HepG2 (cell line): ENCODE measurements around the gene NPB. TPM values are rescaled to one million over a fixed set of nuclear protein-coding genes. Genes with fewer than 3 reads are reported as not detected.

Source experiments
- CENPT ChIP-seq: sonication (generic); formaldehyde crosslinking; IDR thresholded peaks from 2 replicates; pipeline ENCODE4 v1.8.0; 2022; ENCODE audit warnings: low read depth, mild to moderate bottlenecking, moderate library complexity, missing genetic modification reagents
- FOSL1 ChIP-seq: sonication (generic); formaldehyde crosslinking; IDR thresholded peaks from 2 replicates; pipeline ENCODE4 v1.9.0; 2021; ENCODE audit warnings: missing genetic modification reagents, borderline replicate concordance
- HIVEP1 ChIP-seq: sonication (generic); formaldehyde crosslinking; IDR thresholded peaks from 2 replicates; pipeline ENCODE4 v1.4.0; 2020; ENCODE audit warnings: mild to moderate bottlenecking, missing genetic modification reagents
- MTA1 ChIP-seq: sonication (generic); formaldehyde crosslinking; IDR thresholded peaks from 2 replicates; pipeline ENCODE4 v1.4.0; 2020; ENCODE audit warnings: missing genetic modification reagents, mild to moderate bottlenecking, borderline replicate concordance
- NCOR1 ChIP-seq: fragments of 200-600 bp; sonication (generic); IDR thresholded peaks from 2 replicates; pipeline ENCODE4 v1.7.0; 2017; ENCODE audit warnings: antibody characterized with exemption, low read length, borderline replicate concordance
- NR2F2 ChIP-seq: IDR thresholded peaks from 2 replicates; pipeline ENCODE4 v1.6.1; 2012; ENCODE audit warnings: low read depth, inconsistent platforms, borderline replicate concordance
- RBM22 ChIP-seq: fragments of 200-400 bp; formaldehyde crosslinking; optimal IDR thresholded peaks from 2 replicates; pipeline ENCODE3; 2017; ENCODE audit warnings: mild to moderate bottlenecking, low read length, moderate library complexity
- TARDBP ChIP-seq: sonication (generic); formaldehyde crosslinking; IDR thresholded peaks from 2 replicates; pipeline ENCODE4 v1.8.0; 2022; ENCODE audit warnings: mild to moderate bottlenecking, missing genetic modification reagents
- TEAD2 ChIP-seq: sonication (generic); formaldehyde crosslinking; IDR thresholded peaks from 2 replicates; pipeline ENCODE4 v1.9.0; 2021; ENCODE audit warnings: missing genetic modification reagents
- TGIF2 ChIP-seq: IDR thresholded peaks from 2 replicates; pipeline ENCODE4 v1.6.1; 2016; ENCODE audit warnings: control low read depth, missing compliant biosample characterization
- ZC3H13 ChIP-seq: sonication (generic); formaldehyde crosslinking; IDR thresholded peaks from 2 replicates; pipeline ENCODE4 v1.8.1; 2023; ENCODE audit warnings: mild to moderate bottlenecking, missing genetic modification reagents, moderate library complexity
- ZMYM4 ChIP-seq: sonication (generic); formaldehyde crosslinking; IDR thresholded peaks from 2 replicates; pipeline ENCODE4 v1.8.1; 2023; ENCODE audit warnings: mild to moderate bottlenecking, missing genetic modification reagents
- ZNF24 ChIP-seq: fragments of 450-650 bp; IDR thresholded peaks from 2 replicates; pipeline ENCODE4 v1.6.1; 2017; ENCODE audit warnings: antibody characterized with exemption, mild to moderate bottlenecking
- ZNF256 ChIP-seq: sonication (generic); formaldehyde crosslinking; conservative IDR thresholded peaks from 2 replicates; pipeline ENCODE4 v1.4.0; 2020; ENCODE audit warnings: missing genetic modification reagents
- ZNF678 ChIP-seq: sonication (generic); formaldehyde crosslinking; IDR thresholded peaks from 2 replicates; pipeline ENCODE4 v1.4.0; 2020; ENCODE audit warnings: mild to moderate bottlenecking, missing genetic modification reagents
- ZNF772 ChIP-seq: sonication (generic); formaldehyde crosslinking; IDR thresholded peaks from 2 replicates; pipeline ENCODE4 v1.5.0; 2020; ENCODE audit warnings: mild to moderate bottlenecking, missing genetic modification reagents
- ZNF776 ChIP-seq: sonication (generic); formaldehyde crosslinking; IDR thresholded peaks from 2 replicates; pipeline ENCODE4 v1.4.0; 2020; ENCODE audit warnings: mild to moderate bottlenecking, missing genetic modification reagents
- ZNF788 ChIP-seq: sonication (generic); formaldehyde crosslinking; IDR thresholded peaks from 2 replicates; pipeline ENCODE4 v1.5.0; 2020; ENCODE audit warnings: mild to moderate bottlenecking, missing genetic modification reagents, borderline replicate concordance
- ZSCAN29 ChIP-seq: sonication (generic); formaldehyde crosslinking; conservative IDR thresholded peaks from 2 replicates; pipeline ENCODE4 v1.4.0; 2020; ENCODE audit warnings: mild to moderate bottlenecking, missing genetic modification reagents
- polyA plus RNA-seq, 8 experiments: library from polyadenylated mRNA; depleted of rRNA in 3 of 8; stranded (reverse) in 7 of 8; unstranded in 1 of 8; fragments of >200 nt; fragmentation: Illumina TruSeq in 4 of 8; extraction: Trizol in 4 of 8; gene quantifications; 2 replicates each; pipeline versions ENCODE4 v1.2.1 to v1.2.3, GENCODE V29; 2011 to 2016; ENCODE audit warnings: low read depth in 4 of 8, missing spikeins in 1 of 8, mixed read lengths in 1 of 8; ENCODE audit not compliant: insufficient read depth in 1 of 8
- total RNA-seq, 5 experiments: library from RNA; depleted of rRNA; stranded (reverse); fragments of >200 nt; fragmentation: Illumina TruSeq; extraction: Trizol; gene quantifications; 2 replicates each; pipeline ENCODE4 v1.2.3, GENCODE V29; 2016; ENCODE audit warnings: low read depth in 1 of 5
- TF ChIP-seq, protein P1 (sequence below): IDR thresholded peaks from 2 replicates; pipeline ENCODE4 v1.6.1; 2016; ENCODE audit warnings: missing compliant biosample characterization, missing genetic modification reagents, borderline replicate concordance
- TF ChIP-seq, protein P2 (sequence below): sonication (generic); formaldehyde crosslinking; IDR thresholded peaks from 2 replicates; pipeline ENCODE4 v1.4.0; 2020; ENCODE audit warnings: mild to moderate bottlenecking, missing genetic modification reagents

The NPB gene
- total and polyA plus RNA-seq, 2 of the 13 experiments (the other 11 are each of a cell fraction or from before 2014, with no cell fraction given), result 0.11 to 0.93 TPM

DNA sequence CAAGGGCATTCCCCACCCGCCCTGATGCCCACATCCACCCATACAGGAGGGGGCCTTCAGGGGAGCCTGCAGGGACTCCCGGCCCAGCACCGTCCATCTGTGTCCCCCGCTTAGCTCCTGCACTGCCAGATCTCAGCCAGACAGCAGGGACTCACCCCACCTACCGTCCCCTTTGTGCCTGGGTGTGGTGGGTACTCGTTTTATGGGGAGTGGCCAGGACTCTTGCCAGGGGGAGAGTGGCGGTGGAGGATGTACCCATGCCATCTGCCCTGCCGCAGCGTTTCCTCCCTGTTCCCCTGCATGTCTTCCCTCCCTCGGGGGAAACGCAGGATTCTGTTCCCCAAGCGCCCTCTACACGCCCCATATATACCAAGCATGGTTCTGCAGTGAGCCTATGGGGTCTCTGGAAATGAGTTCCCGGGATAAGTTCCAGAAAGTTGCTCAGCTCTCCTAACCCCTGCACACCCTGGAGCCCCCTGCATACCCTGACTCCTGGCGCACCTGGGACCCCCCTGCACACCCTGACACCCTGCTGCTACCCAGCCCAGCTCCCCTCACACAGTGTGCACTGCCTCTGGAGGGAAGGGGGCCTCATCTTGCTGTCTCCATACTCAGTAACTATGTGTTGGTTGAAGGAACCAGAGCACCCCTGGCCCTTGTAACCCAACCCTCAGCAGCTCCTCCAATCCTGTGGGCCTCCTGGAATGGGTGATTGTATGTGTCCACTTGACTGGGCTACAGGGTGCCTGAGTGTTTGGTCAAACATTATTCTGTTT is 29.7 kb downstream of the NPB start (continued):
- TF ChIP-seq TARDBP (CRISPR knock-in tag) (peak; percentile 61), ZNF772 (CRISPR knock-in tag) (no peak), ZNF776 (CRISPR knock-in tag) (0 out of 2 replicates have a peak, but pooled peaks have one; percentile 60), MTA1 (CRISPR knock-in tag) (0 out of 2 replicates have a peak, but pooled peaks have one; percentile 17), TGIF2 (CRISPR knock-in tag) (0 out of 2 replicates have a peak, but pooled peaks have one; percentile 10), NR2F2 (peak; percentile 41; the same call in 1 of the 2 replicates), ZNF24 (no peak), ZSCAN29 (CRISPR knock-in tag) (0 out of 2 replicates have a peak, but pooled peaks have one; percentile 30), RBM22 (peak; percentile 84), FOSL1 (CRISPR knock-in tag) (no peak), CENPT (CRISPR knock-in tag) (no peak), TEAD2 (CRISPR knock-in tag) (no peak), ZNF256 (0 out of 2 replicates have a peak, but pooled peaks have one; percentile 16), ZNF678 (CRISPR knock-in tag) (0 out of 2 replicates have a peak, but pooled peaks have one; percentile 20), NCOR1 (no peak), HIVEP1 (peak; percentile 10; the same call in 1 of the 2 replicates), ZC3H13 (CRISPR knock-in tag) (peak; percentile 73; the same call in 1 of the 2 replicates), ZMYM4 (CRISPR knock-in tag) (no peak), ZNF788 (no peak)
- TF ChIP-seq, protein P1, sequence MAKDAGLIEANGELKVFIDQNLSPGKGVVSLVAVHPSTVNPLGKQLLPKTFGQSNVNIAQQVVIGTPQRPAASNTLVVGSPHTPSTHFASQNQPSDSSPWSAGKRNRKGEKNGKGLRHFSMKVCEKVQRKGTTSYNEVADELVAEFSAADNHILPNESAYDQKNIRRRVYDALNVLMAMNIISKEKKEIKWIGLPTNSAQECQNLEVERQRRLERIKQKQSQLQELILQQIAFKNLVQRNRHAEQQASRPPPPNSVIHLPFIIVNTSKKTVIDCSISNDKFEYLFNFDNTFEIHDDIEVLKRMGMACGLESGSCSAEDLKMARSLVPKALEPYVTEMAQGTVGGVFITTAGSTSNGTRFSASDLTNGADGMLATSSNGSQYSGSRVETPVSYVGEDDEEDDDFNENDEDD (CRISPR knock-in tag), result peak; percentile 20; the same call in 1 of the 2 replicates
- TF ChIP-seq, protein P2, sequence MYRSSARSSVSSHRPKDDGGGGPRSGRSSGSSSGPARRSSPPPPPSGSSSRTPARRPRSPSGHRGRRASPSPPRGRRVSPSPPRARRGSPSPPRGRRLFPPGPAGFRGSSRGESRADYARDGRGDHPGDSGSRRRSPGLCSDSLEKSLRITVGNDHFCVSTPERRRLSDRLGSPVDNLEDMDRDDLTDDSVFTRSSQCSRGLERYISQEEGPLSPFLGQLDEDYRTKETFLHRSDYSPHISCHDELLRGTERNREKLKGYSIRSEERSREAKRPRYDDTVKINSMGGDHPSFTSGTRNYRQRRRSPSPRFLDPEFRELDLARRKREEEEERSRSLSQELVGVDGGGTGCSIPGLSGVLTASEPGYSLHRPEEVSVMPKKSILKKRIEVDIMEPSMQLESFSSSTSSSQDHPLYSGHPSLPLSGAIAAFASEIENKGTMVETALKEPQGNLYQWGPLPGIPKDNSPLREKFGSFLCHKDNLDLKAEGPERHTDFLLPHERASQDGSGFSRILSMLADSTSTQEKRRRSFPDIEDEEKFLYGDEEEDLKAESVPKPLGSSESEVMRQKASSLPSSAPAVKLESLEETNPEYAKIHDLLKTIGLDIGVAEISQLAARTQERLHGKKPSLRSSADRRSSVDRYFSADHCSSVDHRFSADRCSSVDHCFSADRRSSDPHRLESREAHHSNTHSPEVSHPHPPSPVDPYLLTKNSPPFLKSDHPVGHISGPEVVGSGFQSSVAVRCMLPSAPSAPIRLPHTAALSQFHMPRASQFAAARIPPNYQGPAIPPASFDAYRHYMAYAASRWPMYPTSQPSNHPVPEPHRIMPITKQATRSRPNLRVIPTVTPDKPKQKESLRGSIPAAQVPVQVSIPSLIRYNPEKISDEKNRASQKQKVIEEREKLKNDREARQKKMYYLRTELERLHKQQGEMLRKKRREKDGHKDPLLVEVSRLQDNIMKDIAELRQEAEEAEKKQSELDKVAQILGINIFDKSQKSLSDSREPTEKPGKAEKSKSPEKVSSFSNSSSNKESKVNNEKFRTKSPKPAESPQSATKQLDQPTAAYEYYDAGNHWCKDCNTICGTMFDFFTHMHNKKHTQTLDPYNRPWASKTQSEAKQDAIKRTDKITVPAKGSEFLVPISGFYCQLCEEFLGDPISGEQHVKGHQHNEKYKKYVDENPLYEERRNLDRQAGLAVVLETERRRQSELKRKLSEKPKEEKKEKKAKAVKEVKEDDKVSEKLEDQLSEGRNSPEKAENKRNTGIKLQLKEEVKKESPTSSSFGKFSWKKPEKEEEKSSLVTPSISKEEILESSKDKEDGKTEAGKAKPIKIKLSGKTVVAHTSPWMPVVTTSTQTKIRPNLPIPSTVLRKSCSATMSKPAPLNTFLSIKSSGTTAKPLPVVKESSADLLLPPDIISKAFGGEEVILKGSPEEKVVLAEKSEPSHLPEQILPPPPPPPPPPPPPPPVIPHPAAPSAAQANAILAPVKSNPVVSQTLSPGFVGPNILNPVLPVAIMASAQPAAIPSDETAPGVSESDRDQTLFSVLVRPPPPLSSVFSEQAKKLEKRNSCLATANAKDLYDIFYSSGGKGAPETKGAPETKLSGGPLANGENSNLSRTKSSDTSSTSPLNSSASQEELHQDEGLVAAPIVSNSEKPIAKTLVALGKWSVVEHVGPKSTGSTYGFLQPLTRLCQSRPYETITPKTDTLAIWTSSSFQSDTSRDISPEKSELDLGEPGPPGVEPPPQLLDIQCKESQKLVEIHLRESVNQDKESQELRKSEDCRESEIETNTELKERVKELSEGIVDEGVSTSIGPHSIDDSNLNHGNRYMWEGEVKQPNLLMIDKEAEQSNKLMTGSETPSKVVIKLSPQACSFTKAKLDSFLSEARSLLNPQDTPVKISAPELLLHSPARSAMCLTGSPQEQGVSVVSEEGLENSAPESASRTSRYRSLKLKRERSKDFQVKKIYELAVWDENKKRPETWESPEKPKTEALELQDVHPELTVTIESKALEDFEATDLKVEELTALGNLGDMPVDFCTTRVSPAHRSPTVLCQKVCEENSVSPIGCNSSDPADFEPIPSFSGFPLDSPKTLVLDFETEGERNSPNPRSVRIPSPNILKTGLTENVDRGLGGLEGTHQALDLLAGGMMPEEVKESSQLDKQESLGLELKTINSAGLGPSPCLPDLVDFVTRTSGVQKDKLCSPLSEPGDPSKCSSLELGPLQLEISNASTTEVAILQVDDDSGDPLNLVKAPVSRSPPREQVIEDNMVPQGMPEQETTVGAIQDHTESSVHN (CRISPR knock-in tag), result peak; percentile 24; the same call in 1 of the 2 replicates
